GM18519 (cell line): Measurements from ENCODE around the gene GARS1.

ENCODE experiments used
- ATAC-seq: cut with Tn5 transposase; IDR thresholded peaks from one replicate; pipeline ENCODE4 v1.9.1; 2021; ENCODE audit warnings: mild to moderate bottlenecking, moderate library complexity; ENCODE audit not compliant: unreplicated experiment, low FRiP score

The GARS1 gene

DNA sequence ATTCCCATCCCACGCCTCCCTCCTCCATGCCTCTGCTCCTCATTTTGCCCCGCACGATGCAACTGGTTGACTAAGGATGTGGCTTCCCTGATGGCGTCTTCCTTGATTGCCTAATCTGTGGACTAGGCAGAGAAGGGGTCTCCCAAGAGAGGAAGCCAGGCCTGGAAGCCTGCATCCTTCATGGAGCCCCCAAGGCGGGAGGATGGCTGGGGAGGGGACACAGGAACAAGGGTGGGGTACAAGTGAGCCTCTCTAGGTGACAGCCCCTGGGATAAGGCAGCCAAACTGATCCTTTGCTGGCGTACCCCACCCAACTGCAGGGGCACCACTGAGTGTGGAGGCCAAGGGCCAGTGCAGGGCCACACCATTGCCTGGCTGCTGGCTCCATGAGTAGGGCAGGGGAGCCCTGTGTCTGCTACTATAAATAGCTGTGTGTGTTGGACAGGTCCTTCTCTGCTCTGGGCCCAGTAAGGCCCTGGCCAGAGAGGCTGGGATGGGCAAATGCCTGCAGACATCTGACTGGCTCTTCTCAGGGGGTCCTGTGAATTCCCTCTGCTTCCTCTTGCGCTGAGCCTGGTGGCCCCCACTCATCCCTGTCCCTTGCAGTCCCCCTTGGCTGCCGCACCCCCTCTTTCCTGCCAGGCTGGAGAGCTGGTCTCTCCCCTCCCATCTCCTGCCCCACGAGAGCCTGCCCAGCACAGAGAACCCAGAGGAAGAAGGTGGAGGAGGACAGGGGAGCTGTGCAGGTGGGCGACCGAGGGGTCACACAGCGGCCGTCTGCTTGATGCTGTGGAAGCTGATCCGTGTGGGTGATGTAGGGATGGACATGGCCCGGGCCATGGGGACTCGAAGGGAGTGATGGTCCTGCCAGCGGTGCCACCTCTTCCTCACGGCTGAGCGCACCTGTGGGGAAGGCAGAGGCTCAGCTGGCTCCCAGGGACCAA is 58.3 kb downstream of the GARS1 start:
- no peak for ATAC-seq

- ATAC-seq = no peak
These were observed 59.8 kb downstream of the GARS1 start for GRCh38 chr7:30654296-30655090.

- no peak for ATAC-seq
These were observed 60.7 kb downstream of the GARS1 start for GRCh38 chr7:30655096-30655970.

DNA sequence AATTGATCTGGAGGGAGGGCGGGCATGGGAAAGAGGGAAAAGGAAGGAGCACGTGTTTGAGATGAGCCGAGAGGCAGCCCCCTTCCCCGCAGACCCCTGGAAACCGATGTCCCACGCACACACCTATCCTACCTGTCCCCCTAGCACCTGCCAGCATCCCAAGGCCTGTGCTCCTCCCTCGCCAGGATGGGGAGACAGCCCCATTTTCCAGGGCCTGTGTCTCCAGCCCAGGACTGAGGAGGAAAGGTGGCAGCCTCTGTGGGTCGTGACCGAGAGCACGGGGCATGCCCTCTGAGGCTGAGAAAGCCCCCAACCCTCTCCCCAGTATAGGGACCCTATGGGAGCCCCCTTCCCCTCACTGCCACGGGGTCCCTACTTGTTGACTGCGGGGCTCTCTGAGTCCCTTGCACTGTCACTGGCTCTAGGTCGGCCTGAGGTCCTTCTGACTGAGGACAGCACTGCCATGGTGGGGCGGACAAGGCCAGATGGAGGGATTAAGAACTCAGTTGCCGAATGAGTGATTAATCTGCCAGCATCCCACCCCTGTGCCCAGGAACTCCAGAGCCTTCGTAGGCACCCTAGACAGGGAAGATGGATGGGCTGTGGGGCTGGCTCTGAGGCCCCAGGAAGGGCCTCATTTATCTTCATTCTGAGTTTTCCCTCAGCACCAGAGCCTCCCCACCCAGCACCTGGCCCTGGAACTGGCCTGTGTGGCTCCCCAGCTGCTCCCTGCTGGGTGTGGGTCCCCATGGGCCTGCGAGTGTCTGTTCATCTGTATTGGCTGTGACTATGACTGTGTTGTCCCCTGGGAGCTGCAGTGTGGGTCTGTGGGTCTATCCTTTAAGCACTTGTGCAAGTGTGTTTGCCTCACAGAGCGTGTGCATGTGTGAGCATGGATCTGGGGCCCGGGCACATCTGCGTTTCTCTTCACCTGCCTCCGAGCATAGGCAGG is 61.6 kb downstream of the GARS1 start:
- ATAC-seq = no peak

GRCh38 chr7:30657131-30657530 is 62.5 kb downstream of the GARS1 start:
- ATAC-seq = no peak

GRCh38 chr7:30658479-30659074 is 63.9 kb downstream of the GARS1 start:
- ATAC-seq = no peak

DNA sequence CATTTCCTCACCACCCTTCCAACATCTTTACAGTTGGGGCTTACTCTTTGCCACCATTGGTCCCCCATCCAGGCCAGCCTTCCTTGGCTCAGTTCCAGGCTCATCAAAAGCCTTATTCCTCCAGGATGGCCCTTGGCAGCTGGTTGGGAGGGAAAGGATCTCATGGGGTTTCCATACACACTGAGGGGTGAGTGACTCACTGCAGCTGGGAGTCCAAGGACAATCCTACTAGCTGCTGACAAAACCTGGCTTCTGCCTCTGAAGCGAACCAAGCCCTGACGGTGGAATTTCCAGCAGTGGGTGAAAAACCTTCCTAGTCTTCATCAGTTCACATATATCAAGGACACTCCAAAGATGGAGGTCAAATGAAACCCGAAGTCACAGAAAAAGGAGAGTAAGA is 64.6 kb downstream of the GARS1 start:
- no peak for ATAC-seq

DNA sequence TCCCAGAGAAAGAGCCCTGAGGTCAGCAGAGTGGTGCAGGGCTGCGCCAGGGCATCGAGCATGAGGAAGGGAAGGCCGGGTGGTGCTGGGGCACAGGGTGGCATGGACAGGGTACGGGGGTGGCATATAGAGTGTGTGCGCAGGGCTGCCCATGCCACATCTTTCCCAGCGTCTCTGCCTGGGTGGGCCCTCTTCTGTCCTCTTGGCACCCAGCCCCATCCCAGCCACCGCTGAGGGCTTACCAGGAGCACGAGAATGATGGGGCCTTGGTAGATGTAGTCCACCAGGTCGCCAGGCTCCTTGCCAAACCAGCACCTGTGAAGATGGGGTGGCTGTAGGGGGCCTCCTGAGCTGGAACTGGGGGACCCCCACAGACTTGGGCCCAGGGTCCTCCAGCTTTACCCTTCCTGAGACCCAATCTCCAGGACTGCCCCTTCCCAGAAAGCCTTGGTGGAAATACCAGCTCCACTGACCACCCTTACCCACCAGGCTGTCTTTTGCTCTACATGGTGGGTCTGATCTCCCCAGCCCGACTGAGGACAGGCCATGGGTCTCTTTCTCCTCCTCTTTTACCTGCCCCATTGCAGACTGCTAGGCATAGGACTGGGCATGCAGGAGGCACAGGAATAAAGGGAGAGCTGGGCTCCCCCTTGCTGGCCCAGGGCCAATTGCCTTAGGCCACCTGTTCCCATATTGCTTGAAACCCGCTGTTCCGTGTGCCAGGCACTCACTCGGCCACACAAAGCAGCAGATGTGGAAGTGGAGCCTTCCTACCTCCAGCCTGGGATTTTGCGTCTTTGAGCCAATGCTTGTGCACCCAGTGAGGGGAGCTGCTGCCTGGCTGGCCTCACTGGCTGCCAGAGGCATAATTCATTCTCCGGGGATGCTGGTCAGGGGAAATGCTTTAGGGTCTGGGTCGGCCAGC is 65.9 kb downstream of the GARS1 start:
- no peak for ATAC-seq

- no peak for ATAC-seq
These were observed 67.2 kb downstream of the GARS1 start for GRCh38 chr7:30661926-30662325.

DNA sequence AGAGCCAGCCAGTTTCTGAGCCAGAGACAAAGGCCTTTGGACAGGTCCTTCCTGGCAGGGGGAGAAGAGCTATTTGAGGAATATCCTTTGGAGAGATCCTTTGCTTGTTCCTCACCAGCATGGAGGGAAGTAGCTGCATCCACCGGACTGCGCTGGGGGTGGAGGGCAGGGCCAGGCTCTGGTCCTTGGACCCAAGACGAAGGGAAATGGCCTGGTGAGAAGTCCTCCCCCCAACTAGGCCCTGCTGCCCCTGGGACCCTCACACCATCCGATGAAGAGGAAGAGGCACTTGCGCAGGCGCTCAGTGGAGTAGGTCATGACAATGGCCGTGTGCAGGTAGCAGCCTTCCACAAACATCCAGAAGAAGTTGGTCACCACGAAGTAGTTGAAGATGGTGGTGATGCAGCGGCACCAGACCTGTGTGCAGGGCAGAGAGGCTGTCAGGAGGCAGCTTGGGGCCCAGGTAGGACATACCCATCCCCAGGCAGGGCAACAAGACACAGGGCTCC is 67.8 kb downstream of the GARS1 start:
- no peak for ATAC-seq

DNA sequence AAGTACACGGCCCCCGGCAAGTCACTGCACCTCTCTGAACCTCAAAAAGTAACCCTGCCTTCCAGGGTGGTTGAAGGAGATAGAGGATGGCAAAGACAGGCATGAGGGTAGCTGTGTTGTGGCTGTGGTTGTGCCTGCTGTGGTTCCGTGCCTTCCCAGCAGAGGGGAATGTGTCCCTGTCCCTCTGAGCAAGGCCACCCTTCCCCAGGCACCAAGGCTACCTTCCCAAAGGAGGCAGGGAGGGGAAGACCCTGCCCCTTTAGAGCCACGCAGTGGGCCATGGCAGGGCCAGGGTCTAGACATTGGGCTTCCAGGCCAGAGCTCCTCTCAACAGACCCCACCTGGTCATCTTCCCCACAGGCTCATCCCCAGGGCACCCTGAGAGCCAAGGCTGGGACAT is 68.7 kb downstream of the GARS1 start:
- ATAC-seq = no peak

GRCh38 chr7:30664184-30664885 is 69.7 kb downstream of the GARS1 start:
- ATAC-seq = no peak

GRCh38 chr7:30665043-30665442 is 70.4 kb downstream of the GARS1 start:
- no peak for ATAC-seq

DNA sequence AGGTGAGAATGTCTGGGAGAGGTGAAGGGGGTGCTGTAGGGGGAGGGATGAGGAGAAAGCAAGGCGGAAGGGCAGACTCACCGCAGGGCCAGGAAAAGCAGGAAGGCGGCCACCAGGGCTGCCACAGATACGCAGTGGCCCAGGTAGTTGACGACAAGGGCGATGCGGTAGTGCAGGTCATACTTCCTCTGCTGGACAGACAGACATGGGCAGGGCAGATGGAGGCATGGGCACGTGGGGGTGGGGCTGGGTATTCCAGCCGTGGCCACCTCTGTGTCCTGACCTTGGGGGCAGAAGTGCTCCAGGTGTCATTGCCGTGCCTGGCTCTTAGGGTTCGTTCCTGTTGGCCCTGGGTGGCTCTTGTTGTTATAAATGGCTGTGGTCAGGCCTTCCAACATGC is 70.8 kb downstream of the GARS1 start:
- ATAC-seq = no peak

DNA sequence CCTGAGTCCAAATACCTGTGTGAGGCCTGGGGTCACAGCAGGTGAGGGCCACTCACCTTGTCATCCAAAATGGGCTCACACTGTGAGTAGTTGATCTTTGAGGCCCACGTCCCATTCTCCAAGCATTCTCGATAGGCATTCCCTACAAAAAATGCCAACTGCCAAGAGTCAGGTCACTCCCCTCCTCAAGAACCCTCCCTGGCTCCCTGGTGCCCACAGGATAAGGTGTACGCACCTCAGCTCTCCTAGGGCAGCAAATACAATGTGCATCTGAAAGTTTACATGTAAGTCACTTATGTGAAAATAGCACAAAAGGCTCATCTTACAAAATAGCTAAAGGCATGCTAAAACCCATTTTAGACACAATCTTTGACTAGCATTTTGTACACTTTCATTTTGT is 72.5 kb downstream of the GARS1 start:
- no peak for ATAC-seq

GRCh38 chr7:30668102-30668501 is 73.4 kb downstream of the GARS1 start:
- ATAC-seq = no peak

- ATAC-seq = no peak
These were observed 77.3 kb downstream of the GARS1 start for GRCh38 chr7:30671793-30672465.
